ENCODE measurements around the gene NELFCD. TPM values are rescaled to one million over a fixed set of nuclear protein-coding genes. Genes with fewer than 3 reads are reported as not detected.

NELFCD gene
- polyA plus RNA-seq, 5 donors, result 102 to 120 (median 109) TPM

GRCh38 chr20:59042151-59042795 lies 61.2 kb downstream of the NELFCD start, which contains the start of gene PRELID3B:
TSS of gene PRELID3B (minus strand) at chr20:59042786. CDS start at chr20:59042730, 56 bp downstream.
- no peak for DNase-seq

- DNase-seq, result peak; percentile 93
Measured at GRCh38 chr20:59042796-59043631, 62.0 kb downstream of the NELFCD start.

GRCh38 chr20:59043698-59044097 lies 62.6 kb downstream of the NELFCD start:
- no peak for DNase-seq

GRCh38 chr20:59044295-59044694 lies 63.2 kb downstream of the NELFCD start:
- no peak for DNase-seq

Other genes starting within 250 kb of the NELFCD start
- under 1 TPM; 0.55 to 0.89 (median 0.82) TPM for gene GNAS-AS1, start 130.4 kb upstream of the NELFCD start, polyA plus RNA-seq (ENCODE audit: insufficient read depth in 1 of 5, insufficient read length in 5 of 5, low replicate concordance in 1 of 5)
- gene GNAS, start 128.5 kb upstream of the NELFCD start, polyA plus RNA-seq (ENCODE audit: insufficient read depth in 1 of 5, insufficient read length in 5 of 5, low replicate concordance in 1 of 5), result 1,000 to 10,000 TPM; 1,613 to 2,188 (median 1,845) TPM
- gene CTSZ, start 26.0 kb downstream of the NELFCD start, polyA plus RNA-seq (ENCODE audit: insufficient read depth in 1 of 5, insufficient read length in 5 of 5, low replicate concordance in 1 of 5), result 100 to 1,000 TPM in 3 of 5 donors, 10 to 100 TPM in 2; 88.8 to 112 (median 111) TPM
- 1 to 10 TPM; 3.1 to 5.7 (median 4.4) TPM for gene TUBB1, start 38.2 kb downstream of the NELFCD start, polyA plus RNA-seq (ENCODE audit: insufficient read depth in 1 of 5, insufficient read length in 5 of 5, low replicate concordance in 1 of 5)
- gene ATP5F1E, start 51.1 kb downstream of the NELFCD start, polyA plus RNA-seq (ENCODE audit: insufficient read depth in 1 of 5, insufficient read length in 5 of 5, low replicate concordance in 1 of 5), result 100 to 1,000 TPM; 156 to 213 (median 203) TPM
- gene PRELID3B, start 61.5 kb downstream of the NELFCD start, polyA plus RNA-seq (ENCODE audit: insufficient read depth in 1 of 5, insufficient read length in 5 of 5, low replicate concordance in 1 of 5), result 10 to 100 TPM; 46.3 to 66.9 (median 55.5) TPM
- gene ZNF831, start 182.6 kb downstream of the NELFCD start, polyA plus RNA-seq (ENCODE audit: insufficient read depth in 1 of 5, insufficient read length in 5 of 5, low replicate concordance in 1 of 5), result under 1 TPM; 0.13 to 0.15 (median 0.15) TPM

Measured in right lung (tissue), 5 donors.